HG03354 (cell line): ENCODE results near the gene NTMT1.
A peak's percentile ranks its signal among the peaks of the same experiment; 100 is the strongest.
"Not testable (repeated sequence)": the region's sequence is repeated elsewhere in the genome, so short reads cannot be mapped to it uniquely, and the experiment has no call there.

Source experiments
- ATAC-seq: cut with Tn5 transposase; IDR thresholded peaks from one replicate; pipeline ENCODE4 v1.9.1; 2021; ENCODE audit warnings: mild to moderate bottlenecking; ENCODE audit not compliant: unreplicated experiment, poor library complexity, severe bottlenecking

The NTMT1 gene

DNA sequence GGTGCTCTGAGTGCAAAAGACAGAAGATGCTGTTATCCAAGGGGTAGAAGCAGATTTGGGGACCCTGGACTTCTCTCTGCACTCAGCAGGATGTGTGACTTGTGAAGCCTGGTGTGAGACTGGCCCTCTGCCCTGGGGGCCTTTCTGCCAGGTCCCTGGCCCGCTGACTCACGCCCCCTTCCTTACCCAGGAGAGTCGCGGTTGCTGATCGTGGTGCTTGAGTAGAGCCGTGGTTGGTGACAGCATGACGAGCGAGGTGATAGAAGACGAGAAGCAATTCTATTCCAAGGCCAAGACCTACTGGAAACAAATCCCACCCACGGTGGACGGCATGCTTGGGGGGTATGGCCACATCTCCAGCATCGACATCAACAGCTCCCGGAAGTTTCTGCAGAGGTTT, 6.5 kb downstream of the NTMT1 start:
- ATAC-seq = no peak

DNA sequence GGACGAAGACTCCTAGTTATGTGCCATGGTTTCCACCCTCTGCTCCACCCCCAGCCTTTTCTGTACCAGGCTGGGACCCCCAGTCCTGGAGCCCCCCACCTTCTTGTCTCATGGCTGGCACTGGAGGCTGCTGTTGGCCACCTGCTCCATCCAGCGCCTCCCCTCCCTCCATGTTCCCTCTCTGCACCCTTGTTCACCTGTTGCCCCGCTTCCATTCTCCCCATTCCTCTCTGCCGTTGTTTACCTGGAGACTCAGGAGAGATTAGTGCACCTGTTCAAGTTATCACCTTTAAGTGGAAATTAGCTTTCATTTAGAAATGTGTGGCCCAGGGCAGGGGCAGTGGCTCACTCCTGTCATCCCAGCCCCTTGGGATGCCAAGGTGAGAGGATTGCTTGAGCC, 7.2 kb downstream of the NTMT1 start:
- no peak for ATAC-seq

DNA sequence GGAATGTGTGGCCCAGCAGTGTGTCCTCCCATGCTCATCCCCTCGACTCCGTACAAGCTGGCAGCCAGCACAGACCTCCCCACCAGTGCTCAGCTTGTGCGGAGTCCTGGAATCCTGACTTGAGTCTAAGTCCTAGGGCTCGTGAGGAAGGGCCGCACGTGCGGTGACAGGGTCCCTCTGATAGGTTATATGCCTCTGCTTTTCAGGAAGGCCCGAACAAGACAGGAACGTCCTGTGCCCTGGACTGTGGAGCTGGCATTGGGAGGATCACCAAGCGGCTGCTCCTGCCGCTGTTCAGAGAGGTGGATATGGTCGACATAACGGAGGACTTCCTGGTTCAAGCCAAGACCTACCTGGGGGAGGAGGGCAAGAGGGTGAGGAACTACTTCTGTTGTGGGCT, 7.9 kb downstream of the NTMT1 start:
- ATAC-seq = no peak

DNA sequence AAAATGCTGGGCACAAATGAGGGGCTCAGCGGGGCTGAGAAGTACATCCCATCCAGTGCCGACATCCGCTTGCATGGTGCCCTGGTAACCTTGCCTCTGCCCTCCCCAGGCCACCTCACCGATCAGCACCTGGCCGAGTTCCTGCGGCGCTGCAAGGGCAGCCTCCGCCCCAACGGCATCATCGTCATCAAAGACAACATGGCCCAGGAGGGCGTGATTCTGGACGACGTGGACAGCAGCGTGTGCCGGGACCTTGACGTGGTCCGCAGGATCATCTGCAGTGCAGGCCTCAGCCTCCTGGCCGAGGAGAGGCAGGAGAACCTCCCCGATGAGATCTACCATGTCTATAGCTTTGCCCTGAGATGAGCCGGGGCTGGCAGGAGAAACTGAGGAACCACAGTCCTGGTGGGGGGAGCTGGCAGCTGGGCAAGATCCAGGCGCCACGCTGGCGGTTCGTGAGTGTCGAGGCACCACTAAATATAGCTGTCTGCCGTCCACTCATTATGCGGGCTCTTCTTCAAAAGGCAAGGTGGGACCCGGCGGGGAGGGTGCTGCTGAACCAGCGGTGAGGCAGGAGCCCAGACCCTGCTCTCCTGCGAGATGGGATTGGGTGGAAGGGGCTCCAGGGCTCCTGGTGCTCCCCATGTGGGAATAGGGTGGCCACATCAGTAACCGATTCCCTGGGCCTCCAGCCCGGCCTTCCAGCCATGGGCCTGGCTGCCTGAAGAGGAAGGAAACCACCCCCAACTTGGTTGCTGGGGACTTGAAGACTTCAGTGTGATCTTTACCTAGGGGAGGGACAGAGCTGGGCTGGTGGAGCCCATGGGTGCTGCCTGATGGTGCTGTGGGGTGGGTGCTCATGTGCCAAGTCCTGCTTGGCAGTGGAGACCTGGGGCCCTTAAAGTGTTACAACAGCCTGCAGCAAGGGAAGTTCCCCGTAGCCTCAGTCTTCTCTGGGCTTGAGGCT, 9.4 kb downstream of the NTMT1 start:
- ATAC-seq = no peak

DNA sequence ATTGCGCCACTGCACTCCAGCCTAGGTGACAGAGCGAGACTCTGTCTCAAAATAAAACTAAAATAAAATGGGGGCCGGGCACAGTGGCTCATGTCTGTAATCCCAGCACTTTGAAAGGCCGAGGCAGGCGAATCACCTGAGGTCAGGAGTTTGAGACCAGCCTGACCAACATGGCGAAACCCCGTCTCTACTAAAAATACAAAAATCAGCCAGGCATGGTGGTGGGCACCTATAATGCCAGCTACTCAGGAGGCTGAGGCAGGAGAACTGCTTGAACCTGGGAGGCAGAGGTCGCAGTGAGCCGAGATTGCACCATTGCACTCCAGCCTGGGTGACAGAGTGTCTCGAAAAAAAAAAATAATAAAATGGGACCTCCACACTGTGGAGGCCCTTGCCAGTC, 10.4 kb downstream of the NTMT1 start:
- not testable (repeated sequence) for ATAC-seq

DNA sequence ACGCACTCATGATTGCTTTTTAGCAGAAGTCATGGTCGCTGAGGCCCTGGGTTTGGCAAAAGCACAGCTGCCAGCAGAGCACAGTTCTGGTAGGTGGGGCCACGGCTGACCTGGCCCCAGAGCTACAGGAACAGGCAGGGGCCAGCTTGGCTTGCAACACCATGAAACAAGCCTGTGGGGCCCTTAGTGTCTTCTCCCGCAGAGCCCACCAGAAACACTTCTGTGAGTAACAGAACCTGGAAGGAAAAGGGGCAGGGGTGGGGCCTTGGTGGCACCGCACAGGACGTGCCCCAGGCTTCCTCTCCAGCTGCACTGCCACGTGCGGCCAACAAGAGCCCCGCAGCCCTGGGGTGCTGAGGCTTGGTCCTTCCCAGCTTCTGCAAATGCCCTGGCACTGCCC, 11.1 kb downstream of the NTMT1 start:
- no peak for ATAC-seq

DNA sequence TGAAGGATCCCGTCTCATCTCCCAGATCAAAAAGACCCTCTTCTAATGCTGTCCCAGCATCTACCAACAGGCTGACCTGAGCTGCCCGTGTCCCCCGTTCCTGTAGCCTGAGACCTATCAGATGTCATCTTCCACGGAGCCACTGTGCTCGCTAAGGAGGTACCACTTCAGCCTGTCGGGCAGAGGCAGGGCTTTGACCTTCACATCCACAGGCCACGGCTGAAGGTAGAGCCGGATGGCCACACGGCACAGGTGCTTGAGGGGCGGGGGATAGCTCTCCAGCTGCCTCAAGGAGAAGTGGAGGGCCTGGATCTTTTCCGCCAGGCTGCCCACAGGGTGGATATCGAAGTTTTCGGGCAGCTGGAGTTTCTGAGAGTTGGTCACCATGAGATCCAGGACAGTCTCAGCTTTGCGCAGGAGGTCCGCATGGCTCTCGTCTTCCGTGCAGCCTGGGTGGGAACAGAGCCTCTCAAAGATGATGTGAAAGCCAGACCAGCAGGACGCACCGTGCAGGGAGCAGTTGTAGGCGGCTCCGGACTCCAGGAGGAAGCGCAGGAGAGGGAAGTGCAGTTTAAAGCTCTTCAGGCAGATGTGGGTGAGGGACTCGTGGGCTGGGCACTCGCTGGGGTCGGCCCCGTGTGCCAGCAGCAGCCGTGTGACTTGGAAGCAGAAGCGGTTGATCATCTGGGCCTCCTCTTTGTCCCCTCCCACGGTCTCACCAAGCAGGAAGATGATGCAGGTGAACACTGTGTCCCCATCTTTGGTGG, 11.9 kb downstream of the NTMT1 start:
- no peak for ATAC-seq

DNA sequence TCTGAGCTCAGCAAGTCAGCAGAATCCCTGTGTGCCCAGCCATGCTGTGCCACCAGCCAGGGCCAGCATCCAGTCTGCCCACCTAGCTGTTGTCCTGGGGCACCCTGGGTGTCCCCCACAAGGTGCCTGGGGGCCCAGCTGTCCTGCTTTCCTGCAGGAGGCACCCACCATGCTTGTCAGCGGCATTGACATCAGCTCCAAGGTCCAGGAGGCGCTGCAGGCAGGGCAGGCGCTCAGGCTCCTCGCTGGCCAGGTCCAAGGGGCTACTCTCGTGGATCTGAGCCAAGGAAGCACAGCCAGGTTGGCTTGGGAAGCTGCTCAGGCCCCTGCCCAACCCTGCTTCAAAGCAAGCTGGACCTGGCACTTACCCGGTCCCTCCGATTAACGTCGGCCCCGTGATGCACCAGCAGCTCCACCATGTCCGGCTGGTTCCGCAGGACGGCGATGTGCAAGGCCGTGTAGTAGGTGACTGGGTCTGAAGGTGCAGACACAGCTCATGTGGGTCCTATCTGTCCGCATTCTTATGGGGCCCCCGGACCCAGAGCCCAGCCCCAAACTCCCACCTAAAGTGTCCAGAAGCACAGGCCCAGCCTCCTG, 13.2 kb downstream of the NTMT1 start:
- ATAC-seq = no peak

DNA sequence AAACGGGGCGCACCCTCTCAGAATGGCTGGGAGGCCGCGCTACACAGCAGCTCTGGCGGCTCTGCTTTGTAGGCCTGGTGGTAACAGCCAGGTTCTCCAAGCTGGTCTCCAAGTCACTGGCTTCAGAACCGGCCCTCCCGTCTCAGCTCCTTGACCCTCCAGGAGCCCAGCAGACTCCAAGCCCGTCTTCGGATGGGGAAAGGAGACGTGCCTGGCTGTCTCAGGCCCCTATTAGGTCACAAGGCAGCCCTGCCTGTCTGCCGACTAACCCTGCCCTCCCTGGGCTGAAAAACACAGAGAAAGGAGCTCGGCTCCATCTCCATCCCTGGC, 13.8 kb downstream of the NTMT1 start:
- ATAC-seq = no peak

DNA sequence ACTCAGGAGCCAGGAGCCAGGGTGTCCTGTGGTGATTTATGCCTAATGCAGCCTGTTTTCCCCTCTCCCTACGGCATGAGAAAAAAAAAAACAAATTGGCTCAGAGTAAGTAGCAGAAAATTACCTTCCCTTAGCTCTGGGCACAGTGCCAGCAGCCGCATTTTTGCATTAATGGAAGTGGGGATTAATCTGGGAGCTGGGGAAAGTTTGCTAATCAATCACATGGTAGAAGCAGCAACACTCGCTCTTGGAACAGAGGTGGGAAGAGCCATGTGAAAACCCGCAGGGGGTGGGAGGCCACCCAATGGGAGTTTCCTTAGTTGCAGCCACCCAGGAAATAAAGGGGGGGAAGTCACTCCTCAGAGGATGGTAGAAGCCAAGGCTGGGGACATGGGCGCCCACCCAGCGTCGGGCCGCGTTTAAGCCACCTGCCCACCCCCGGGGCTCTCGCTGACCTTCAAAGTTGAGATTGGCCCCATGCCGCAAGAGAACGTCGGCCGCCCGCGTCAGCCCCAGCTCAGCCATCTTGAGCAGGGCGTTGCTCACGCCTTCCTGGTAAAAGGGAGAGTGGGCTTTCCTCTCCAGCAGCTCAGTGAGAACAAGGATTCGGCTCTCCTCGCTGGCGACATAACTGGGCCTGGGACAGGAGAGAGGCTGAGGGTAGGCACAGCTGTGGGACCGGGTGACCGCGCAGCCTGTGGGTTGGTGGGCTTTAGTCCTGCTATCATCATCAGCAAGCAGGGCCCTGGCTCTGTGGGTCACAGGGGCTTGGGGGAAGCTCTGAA, 14.3 kb downstream of the NTMT1 start:
- ATAC-seq = no peak

DNA sequence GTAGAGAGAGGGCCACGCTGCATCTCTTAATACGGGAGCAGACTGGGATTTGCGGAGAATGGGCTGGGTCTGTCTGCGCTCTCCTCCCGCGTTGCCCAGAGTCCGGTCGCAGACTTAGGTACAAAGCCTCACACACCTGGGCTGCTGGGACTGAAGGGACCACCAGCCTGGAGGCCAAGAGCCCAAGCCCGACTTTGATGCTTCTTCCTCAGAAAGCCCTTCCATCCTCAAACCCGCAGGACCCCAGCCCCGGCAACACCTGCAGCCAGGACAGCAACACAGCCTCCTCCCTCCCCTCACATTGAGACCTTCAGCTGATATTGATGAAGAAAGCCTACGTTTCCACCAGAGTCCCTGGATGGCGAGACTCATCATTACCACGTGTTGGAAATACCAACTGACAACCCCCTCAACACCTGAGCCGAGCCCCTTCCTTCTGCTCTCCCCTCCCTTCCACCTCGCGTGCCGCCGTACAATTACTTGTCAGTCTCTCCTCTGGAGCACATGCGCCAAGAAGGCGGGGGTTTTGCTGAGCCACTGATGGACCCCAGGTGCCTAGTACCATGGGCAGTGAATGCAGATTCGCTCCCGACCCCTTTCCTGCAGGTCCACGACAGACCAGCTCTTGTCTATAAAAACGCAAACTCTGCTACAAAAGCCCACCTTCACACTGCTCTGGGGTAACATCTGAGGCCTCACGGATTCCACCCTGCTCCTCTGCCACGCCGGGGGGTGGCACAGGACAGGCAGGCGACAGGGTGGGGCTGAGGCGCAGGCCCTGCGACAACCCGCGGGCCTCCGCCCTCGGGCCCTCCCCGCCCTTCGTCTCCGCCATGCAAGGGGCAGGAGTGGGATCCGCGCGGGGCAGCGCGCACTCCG, 15.1 kb downstream of the NTMT1 start:
- no peak for ATAC-seq

DNA sequence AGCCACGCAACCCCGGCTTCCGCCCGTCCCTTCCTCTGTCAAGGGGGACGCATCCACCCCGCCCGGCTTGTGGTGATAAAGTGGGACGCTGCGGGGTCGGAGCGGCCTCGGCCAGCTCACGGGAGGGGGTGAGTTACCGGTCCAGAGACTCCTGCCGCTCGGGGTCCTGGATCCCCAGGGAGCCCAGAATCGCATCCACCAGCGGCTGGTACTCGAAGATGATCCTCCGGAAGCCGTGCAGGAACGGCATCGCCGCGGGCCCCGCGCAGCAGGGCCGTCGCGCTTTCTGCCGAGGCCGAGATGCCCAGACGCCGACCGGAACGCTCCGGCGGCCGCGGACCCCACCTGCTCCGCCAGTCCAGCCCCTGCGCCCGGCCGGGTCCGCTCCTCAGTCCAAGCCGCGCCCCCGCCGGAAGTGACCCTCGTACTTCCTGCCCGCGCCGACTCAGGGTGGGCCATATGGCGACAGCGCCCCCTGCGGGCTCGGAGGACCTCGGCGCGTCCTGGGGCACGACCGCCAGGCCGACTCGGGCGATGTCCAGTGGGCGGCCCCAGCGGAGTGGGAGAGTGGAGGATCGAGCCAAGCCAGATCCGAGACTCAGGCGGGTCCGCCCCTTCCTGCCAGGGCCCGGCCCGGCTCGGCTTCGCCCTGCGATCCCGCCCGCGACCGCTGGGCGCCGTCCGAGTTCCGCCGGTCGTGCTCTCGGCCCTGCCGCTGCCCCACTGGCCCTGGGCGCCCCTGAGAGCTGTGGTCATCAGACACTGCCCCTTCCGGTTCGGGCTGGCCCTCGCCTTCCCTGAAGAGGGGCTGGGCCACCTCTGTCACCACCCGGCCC, 16.0 kb downstream of the NTMT1 start, which contains the start of gene ASB6:
ASB6 (minus strand) TSS at position 402 of the 836 bp plus-strand sequence; CDS start at position 250, 152 bp downstream.
- ATAC-seq = peak; percentile 91

DNA sequence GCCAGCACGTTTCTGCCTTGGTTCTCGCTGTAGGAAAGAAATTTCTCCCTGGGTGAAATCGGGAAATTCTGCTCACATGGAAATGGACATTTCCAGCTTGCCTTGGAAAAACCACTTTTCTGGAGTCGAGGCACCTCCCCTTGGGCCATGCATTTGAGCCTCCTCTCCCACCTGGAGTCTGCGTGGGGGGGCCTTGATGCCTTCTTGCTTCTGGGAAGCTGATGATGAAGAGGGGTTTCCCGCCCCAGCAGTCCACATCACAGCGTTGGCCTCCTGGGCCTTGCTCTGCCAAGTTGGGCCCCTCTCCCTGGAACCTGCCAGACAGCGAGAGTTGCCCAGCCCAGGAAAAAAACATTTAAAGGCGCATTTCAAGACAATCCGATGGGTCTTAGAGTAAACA, 17.7 kb downstream of the NTMT1 start:
- ATAC-seq = no peak

DNA sequence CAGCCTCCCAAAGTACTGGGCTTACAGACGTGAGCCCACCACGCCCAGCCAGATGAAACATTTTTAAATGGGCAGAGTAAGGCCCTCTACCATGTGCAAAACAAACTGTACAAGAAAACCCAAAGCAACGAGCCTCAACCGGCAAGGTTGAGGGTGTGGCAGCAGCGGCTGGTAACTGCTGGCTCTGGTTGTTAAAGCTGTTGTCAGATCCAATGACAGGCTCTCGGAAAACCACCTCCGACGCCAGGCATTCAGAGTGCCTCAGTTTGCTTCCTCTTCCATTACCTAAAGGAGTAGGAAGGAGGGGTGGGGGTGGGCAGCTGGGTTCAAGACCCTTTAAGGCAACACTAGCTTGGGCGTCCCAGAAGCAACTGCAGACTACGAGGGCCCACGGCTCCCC, 18.4 kb downstream of the NTMT1 start:
- no peak for ATAC-seq

DNA sequence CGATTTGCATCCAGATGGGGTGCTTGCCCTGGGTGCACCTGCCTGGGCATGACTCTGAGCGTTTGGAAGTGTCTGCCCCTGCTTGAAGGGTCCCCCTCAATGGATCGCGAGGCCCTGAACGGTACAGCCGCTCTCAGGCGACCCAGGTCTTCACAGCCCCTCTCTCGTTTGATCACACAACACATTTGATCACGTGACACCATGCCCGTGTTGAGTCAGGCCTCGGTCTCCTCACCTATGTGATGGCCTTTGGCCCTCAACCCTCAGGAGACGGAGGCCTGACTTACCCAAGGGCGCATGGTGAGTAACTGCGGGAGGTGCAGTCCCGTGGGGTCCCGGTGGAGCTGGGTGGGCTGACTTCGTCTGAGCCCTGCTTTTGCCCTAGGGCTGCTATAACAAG, 18.9 kb downstream of the NTMT1 start:
- ATAC-seq = no peak

DNA sequence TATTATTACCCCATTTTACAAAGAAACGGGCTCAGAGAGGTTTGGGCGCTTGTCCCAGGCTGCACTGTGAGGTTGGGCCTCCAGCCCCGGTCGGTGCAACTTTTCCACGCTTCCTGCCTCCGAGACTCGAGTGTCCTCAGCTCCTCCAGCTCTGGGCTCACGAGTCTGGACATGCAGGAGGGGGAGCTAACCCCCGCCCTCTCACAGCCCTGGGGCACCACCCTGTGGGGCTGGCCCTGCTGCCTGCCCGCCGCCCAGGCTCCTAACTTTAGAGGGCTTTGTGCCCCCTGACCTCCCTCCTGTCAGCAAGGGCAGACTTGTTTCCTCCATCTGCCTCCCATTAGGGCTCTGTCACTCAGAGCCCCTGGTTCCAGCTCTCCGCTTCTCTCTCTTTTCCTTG, 20.3 kb downstream of the NTMT1 start:
- no peak for ATAC-seq

DNA sequence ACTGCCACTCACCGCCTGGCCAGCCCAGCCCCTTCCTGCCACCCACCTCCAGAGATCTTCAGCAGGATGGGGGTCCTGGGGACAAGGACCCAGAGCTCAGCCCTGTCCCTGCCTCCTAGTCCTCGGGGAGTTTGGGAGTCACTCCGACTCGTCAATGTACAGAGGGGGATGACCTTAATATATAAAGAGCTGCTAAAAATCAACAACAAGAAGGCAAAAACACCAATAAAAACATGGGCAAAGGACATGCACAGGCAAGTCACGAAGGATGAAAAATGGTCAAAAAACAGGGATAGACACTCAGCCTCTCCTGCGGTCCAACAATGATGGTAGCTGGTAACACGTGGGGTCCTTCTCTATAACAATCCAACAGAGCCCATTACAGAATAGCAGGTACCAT, 20.7 kb downstream of the NTMT1 start:
- no peak for ATAC-seq

DNA sequence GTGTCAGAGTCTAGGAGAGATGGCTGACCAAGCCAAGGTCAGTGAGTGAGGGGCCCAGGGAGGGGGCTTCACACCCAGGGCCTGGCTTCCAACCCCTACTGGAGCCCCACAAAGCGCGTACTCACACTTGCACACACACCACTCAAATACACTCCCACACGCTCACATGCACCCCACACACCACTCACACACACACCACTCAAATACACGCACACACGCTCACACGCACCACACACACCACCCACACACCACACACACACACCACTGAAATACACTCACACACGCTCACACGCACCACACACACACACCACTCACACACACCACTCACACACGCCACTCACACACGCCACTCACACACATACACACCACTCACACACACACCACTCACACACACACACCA, 21.7 kb downstream of the NTMT1 start:
- ATAC-seq = no peak
